ENCODE results near the gene RDH11.

The RDH11 gene

DNA sequence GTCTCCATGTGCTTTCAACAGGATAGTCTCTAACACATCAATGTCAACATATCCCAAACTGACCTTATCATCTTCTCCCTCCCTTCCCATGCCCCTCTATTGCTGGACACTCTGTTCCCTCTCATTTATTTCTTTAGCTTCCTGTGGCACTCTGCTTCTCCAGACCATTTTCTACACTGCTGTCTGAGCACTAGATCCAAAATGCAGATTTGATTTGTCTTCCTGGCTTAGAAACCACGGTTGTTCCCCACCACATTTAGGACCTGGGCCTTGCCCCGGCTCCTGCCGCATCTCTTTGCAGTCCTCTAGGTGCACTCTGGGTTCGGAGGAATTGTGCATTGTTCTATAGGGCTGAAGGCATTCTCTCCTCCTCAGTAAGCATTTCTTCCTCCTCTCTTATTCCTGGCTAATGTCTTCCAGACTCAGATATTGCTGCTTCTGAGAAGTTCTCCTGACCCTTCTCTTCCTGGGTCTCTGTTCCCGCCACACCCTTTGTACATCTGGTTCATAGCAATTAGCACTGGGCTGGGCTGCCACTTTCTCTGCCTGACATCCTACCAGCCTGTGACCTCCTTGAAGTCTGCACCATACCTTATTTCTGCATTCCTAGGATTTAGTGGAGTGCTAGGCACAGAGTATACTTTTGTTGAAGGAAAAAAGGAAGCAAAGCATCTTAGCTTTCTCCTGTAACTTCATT lies 62.0 kb downstream of the RDH11 start:
- Histone ChIP-seq H3K4me1 (ENCODE audit: insufficient read depth, low read length, poor library complexity, severe bottlenecking) (no peaks in the 10 kb centered on the region), H3F3A (ENCODE audit: low read depth) (no peaks in the 10 kb centered on the region), H4K20me1 (ENCODE audit: insufficient read depth, low read length, poor library complexity, severe bottlenecking) (no peaks in the 10 kb centered on the region), H3K4me2 (ENCODE audit: low read depth, low read length, poor library complexity, severe bottlenecking) (no peak overlapping the region), H3K9me2 (replicated peaks; ENCODE audit: low read depth, low read length) (no peaks in the 10 kb centered on the region), H3K79me2 (ENCODE audit: insufficient read depth, low read length) (no peaks in the 10 kb centered on the region), H3K36me3 (ENCODE audit: insufficient read depth, low read length) (no peaks in the 10 kb centered on the region), H3K27me3 (ENCODE audit: insufficient read depth, low read length, poor library complexity, severe bottlenecking) (no peaks in the 10 kb centered on the region), H2AFZ (ENCODE audit: low read length) (no peak overlapping the region), H3K9ac (ENCODE audit: low read depth, low read length, poor library complexity, severe bottlenecking) (no peak overlapping the region), H3K4me3 (ENCODE audit: low read length, poor library complexity, severe bottlenecking) (no peak overlapping the region), H3K9me3 (ENCODE audit: insufficient read depth, low read depth, low read length) (no peaks in the 10 kb centered on the region)
- TF ChIP-seq EZH2phosphoT487 (IDR thresholded peaks at IDR 0.05; ENCODE audit: borderline replicate concordance) = no peak
- TF ChIP-seq, protein P1, sequence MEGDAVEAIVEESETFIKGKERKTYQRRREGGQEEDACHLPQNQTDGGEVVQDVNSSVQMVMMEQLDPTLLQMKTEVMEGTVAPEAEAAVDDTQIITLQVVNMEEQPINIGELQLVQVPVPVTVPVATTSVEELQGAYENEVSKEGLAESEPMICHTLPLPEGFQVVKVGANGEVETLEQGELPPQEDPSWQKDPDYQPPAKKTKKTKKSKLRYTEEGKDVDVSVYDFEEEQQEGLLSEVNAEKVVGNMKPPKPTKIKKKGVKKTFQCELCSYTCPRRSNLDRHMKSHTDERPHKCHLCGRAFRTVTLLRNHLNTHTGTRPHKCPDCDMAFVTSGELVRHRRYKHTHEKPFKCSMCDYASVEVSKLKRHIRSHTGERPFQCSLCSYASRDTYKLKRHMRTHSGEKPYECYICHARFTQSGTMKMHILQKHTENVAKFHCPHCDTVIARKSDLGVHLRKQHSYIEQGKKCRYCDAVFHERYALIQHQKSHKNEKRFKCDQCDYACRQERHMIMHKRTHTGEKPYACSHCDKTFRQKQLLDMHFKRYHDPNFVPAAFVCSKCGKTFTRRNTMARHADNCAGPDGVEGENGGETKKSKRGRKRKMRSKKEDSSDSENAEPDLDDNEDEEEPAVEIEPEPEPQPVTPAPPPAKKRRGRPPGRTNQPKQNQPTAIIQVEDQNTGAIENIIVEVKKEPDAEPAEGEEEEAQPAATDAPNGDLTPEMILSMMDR (conservative IDR thresholded peaks at IDR 0.05; ENCODE audit: low read length) = no peak

DNA sequence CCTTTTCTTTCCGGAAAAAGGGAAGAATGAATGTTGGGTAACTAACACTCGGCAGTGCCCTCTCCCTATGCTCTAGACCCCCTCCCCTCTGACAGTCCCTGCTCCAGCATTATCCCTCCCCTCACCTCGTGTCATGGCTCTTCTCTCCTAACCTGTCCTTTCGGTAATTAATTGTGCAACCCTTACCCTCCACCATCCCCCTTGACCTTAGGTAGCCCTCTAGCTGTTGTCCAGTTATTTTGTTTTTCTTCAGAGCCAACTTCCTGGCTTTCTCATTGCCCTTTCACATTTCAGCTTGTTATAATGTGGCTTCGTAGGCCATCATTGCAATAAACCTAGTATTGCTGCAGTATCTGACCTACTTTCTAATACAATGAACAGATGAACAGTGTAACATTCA lies 64.6 kb downstream of the RDH11 start:
- Histone ChIP-seq H3K36me3 (ENCODE audit: insufficient read depth, low read length) (no peaks in the 10 kb centered on the region), H2AFZ (ENCODE audit: low read length) (no peak overlapping the region), H3K9ac (ENCODE audit: low read depth, low read length, poor library complexity, severe bottlenecking) (no peak overlapping the region), H3K9me3 (ENCODE audit: insufficient read depth, low read depth, low read length) (no peaks in the 10 kb centered on the region), H3K27me3 (ENCODE audit: insufficient read depth, low read length, poor library complexity, severe bottlenecking) (no peaks in the 10 kb centered on the region), H3K79me2 (ENCODE audit: insufficient read depth, low read length) (no peaks in the 10 kb centered on the region), H3K4me3 (ENCODE audit: low read length, poor library complexity, severe bottlenecking) (no peak overlapping the region), H3F3A (ENCODE audit: low read depth) (no peaks in the 10 kb centered on the region), H4K20me1 (ENCODE audit: insufficient read depth, low read length, poor library complexity, severe bottlenecking) (no peaks in the 10 kb centered on the region), H3K4me1 (ENCODE audit: insufficient read depth, low read length, poor library complexity, severe bottlenecking) (no peaks in the 10 kb centered on the region), H3K4me2 (ENCODE audit: low read depth, low read length, poor library complexity, severe bottlenecking) (no peak overlapping the region), H3K9me2 (replicated peaks; ENCODE audit: low read depth, low read length) (no peaks in the 10 kb centered on the region)
- TF ChIP-seq, protein P1 (conservative IDR thresholded peaks at IDR 0.05; ENCODE audit: low read length) = no peak

GRCh38 chr14:67630186-67630585 lies 65.4 kb downstream of the RDH11 start:
- TF ChIP-seq EZH2phosphoT487 (IDR thresholded peaks at IDR 0.05; ENCODE audit: borderline replicate concordance) = no peak
- TF ChIP-seq, protein P1 (conservative IDR thresholded peaks at IDR 0.05; ENCODE audit: low read length) = no peak
- Histone ChIP-seq H3K9me3 (ENCODE audit: insufficient read depth, low read depth, low read length) (no peaks in the 10 kb centered on the region), H3K9ac (ENCODE audit: low read depth, low read length, poor library complexity, severe bottlenecking) (no peak overlapping the region), H3K79me2 (ENCODE audit: insufficient read depth, low read length) (no peaks in the 10 kb centered on the region), H3K9me2 (replicated peaks; ENCODE audit: low read depth, low read length) (no peaks in the 10 kb centered on the region), H3K4me3 (ENCODE audit: low read length, poor library complexity, severe bottlenecking) (no peak overlapping the region), H3F3A (ENCODE audit: low read depth) (no peaks in the 10 kb centered on the region), H3K4me2 (ENCODE audit: low read depth, low read length, poor library complexity, severe bottlenecking) (no peak overlapping the region), H3K4me1 (ENCODE audit: insufficient read depth, low read length, poor library complexity, severe bottlenecking) (no peaks in the 10 kb centered on the region), H3K27me3 (ENCODE audit: insufficient read depth, low read length, poor library complexity, severe bottlenecking) (no peaks in the 10 kb centered on the region), H4K20me1 (ENCODE audit: insufficient read depth, low read length, poor library complexity, severe bottlenecking) (no peaks in the 10 kb centered on the region), H3K36me3 (ENCODE audit: insufficient read depth, low read length) (no peaks in the 10 kb centered on the region), H2AFZ (ENCODE audit: low read length) (no peak overlapping the region)
